H9 (cell line): Measurements from ENCODE around the gene RILP. TPM values are rescaled to one million over a fixed set of nuclear protein-coding genes. Genes with fewer than 3 reads are reported as not detected.

Experiments
- DNase-seq: peaks from one replicate; pipeline ENCODE4 v3.0.0-alpha.2; 2017
- H2AFZ ChIP-seq: one replicate; pipeline ENCODE4 v1.6.1; 2013; ENCODE audit warnings: mild to moderate bottlenecking, low read length, control low read depth, moderate library complexity
- H2AK5ac ChIP-seq: 2 replicates; pipeline ENCODE4 v1.6.1; 2013; ENCODE audit warnings: low read length, control low read depth, mixed read lengths; ENCODE audit not compliant: insufficient read length
- H2BK120ac ChIP-seq: one replicate; pipeline ENCODE4 v1.6.1; 2013; ENCODE audit warnings: low read depth, mild to moderate bottlenecking, low read length, control low read depth, inconsistent platforms; ENCODE audit not compliant: poor library complexity, severe bottlenecking
- H2BK12ac ChIP-seq: 2 replicates; pipeline ENCODE4 v1.6.1; 2013; ENCODE audit warnings: low read length, control low read depth, mixed read lengths, low read depth; ENCODE audit not compliant: insufficient read length
- H2BK15ac ChIP-seq: 2 replicates; pipeline ENCODE4 v1.6.1; 2013; ENCODE audit warnings: low read depth, low read length, control low read depth
- H2BK20ac ChIP-seq: one replicate; pipeline ENCODE4 v1.6.1; 2013; ENCODE audit warnings: low read depth, mild to moderate bottlenecking, low read length, control low read depth, inconsistent platforms; ENCODE audit not compliant: poor library complexity, severe bottlenecking
- H2BK5ac ChIP-seq: 2 replicates; pipeline ENCODE4 v1.6.1; 2013; ENCODE audit warnings: low read length, control low read depth, mixed read lengths; ENCODE audit not compliant: insufficient read length
- H3K14ac ChIP-seq: 2 replicates; pipeline ENCODE4 v1.6.1; 2013; ENCODE audit warnings: low read length, control low read depth; ENCODE audit not compliant: insufficient read depth
- H3K18ac ChIP-seq: 2 replicates; pipeline ENCODE4 v1.6.1; 2013; ENCODE audit warnings: low read depth, mild to moderate bottlenecking, mixed read lengths, low read length, control low read depth; ENCODE audit not compliant: insufficient read length
- H3K23ac ChIP-seq: 2 replicates; pipeline ENCODE4 v1.6.1; 2013; ENCODE audit warnings: low read length, control low read depth, mixed read lengths, low read depth; ENCODE audit not compliant: insufficient read length
- H3K23me2 ChIP-seq: 2 replicates; pipeline ENCODE4 v1.6.1; 2013; ENCODE audit warnings: low read depth, mild to moderate bottlenecking, mixed read lengths, low read length, control low read depth; ENCODE audit not compliant: insufficient read length, poor library complexity, severe bottlenecking
- H3K27ac ChIP-seq: 2 replicates; pipeline ENCODE4 v1.5.1; 2013; ENCODE audit warnings: low read length, control low read depth, mixed read lengths, low read depth; ENCODE audit not compliant: insufficient read length
- H3K27me3 ChIP-seq: 2 replicates; pipeline ENCODE4 v1.6.1; 2013; ENCODE audit warnings: low read length, control low read depth, inconsistent platforms; ENCODE audit not compliant: insufficient read depth
- H3K4ac ChIP-seq: 2 replicates; pipeline ENCODE4 v1.6.1; 2013; ENCODE audit warnings: low read depth, mild to moderate bottlenecking, control low read depth, inconsistent platforms, low read length, moderate library complexity
- H3K4me1 ChIP-seq: 2 replicates; pipeline ENCODE4 v1.6.1; 2013; ENCODE audit warnings: low read length, control low read depth, inconsistent platforms; ENCODE audit not compliant: insufficient read depth
- H3K4me2 ChIP-seq: 2 replicates; pipeline ENCODE4 v1.6.1; 2013; ENCODE audit warnings: low read length, control low read depth, mixed read lengths; ENCODE audit not compliant: insufficient read length, insufficient read depth
- H3K56ac ChIP-seq: 2 replicates; pipeline ENCODE4 v1.6.1; 2013; ENCODE audit warnings: low read depth, mild to moderate bottlenecking, mixed read lengths, low read length, control low read depth; ENCODE audit not compliant: insufficient read length
- H3K79me1 ChIP-seq: 2 replicates; pipeline ENCODE4 v1.6.1; 2013; ENCODE audit warnings: low read depth, mild to moderate bottlenecking, moderate library complexity, low read length, control low read depth, inconsistent platforms; ENCODE audit not compliant: insufficient read depth, poor library complexity, severe bottlenecking
- H3K79me2 ChIP-seq: 2 replicates; pipeline ENCODE4 v1.6.1; 2013; ENCODE audit warnings: low read length, control low read depth, inconsistent platforms; ENCODE audit not compliant: insufficient read depth
- H3K9ac ChIP-seq: 2 replicates; pipeline ENCODE4 v1.6.1; 2013; ENCODE audit warnings: low read length, control low read depth, mixed read lengths; ENCODE audit not compliant: insufficient read length; ENCODE audit errors: extremely low read depth
- H3K9me3 ChIP-seq: one replicate; pipeline ENCODE4 v1.6.1; 2013; ENCODE audit warnings: low read depth, low read length, inconsistent platforms; ENCODE audit not compliant: control insufficient read depth
- H3T11ph ChIP-seq: one replicate; pipeline ENCODE4 v1.6.1; 2013; ENCODE audit warnings: mild to moderate bottlenecking, low read length, control low read depth, inconsistent platforms
- H4K20me1 ChIP-seq: one replicate; pipeline ENCODE4 v1.6.1; 2013; ENCODE audit not compliant: control insufficient read depth, insufficient read length, insufficient read depth
- H4K5ac ChIP-seq: 2 replicates; pipeline ENCODE4 v1.6.1; 2013; ENCODE audit warnings: low read depth, mild to moderate bottlenecking, mixed read lengths, low read length, control low read depth; ENCODE audit not compliant: insufficient read length
- H4K8ac ChIP-seq: replicated peaks from 2 replicates; pipeline ENCODE4 v1.6.1; 2013; ENCODE audit warnings: low read length, control low read depth, mixed read lengths, low read depth; ENCODE audit not compliant: insufficient read length
- H4K91ac ChIP-seq: 2 replicates; pipeline ENCODE4 v1.6.1; 2013; ENCODE audit warnings: low read depth, mild to moderate bottlenecking, moderate library complexity, mixed read lengths, low read length, control low read depth; ENCODE audit not compliant: insufficient read length
- H3K27ac Mint-ChIP-seq, 3 experiments: 2 replicates in 2 of 3; 3 replicates in 1 of 3; pipeline ENCODE4 v1.8.0; 2020 to 2021; ENCODE audit warnings: mixed read lengths in 3 of 3, mild to moderate bottlenecking in 1 of 3, moderate library complexity in 1 of 3
- H3K27me3 Mint-ChIP-seq: 2 replicates; pipeline ENCODE4 v1.8.0; 2021; ENCODE audit warnings: low read depth, mild to moderate bottlenecking, moderate library complexity, mixed read lengths
- H3K36me3 Mint-ChIP-seq, 3 experiments: 2 replicates in 2 of 3; 3 replicates in 1 of 3; pipeline ENCODE4 v1.8.0; 2020 to 2021; ENCODE audit warnings: low read depth in 3 of 3, mixed read lengths in 3 of 3; ENCODE audit not compliant: insufficient read depth in 1 of 3
- H3K4me1 Mint-ChIP-seq, 2 experiments: 2 replicates each; pipeline ENCODE4 v1.8.0; 2020; ENCODE audit warnings: mixed read lengths in 2 of 2
- H3K4me3 Mint-ChIP-seq, 2 experiments: 2 replicates in 1 of 2; 3 replicates in 1 of 2; pipeline ENCODE4 v1.8.0; 2020 to 2021; ENCODE audit warnings: mild to moderate bottlenecking in 2 of 2, mixed read lengths in 2 of 2, moderate library complexity in 1 of 2
- H3K9me3 Mint-ChIP-seq, 2 experiments: 2 replicates in 1 of 2; 3 replicates in 1 of 2; pipeline ENCODE4 v1.8.0; 2020; ENCODE audit warnings: mild to moderate bottlenecking in 2 of 2, mixed read lengths in 2 of 2, moderate library complexity in 1 of 2
- CTCF ChIP-seq: fragments of 200-600 bp; sonication (generic); conservative IDR thresholded peaks from 3 replicates; pipeline ENCODE4 v1.8.0; 2021; ENCODE audit warnings: antibody characterized with exemption, mild to moderate bottlenecking
- WGBS: extraction: QIAGEN DNeasy Blood & Tissue Kit; methylation state at CpG from one replicate; pipeline ENCODE4 v1.1.7; 2013; ENCODE audit warnings: missing lambda C conversion rate, low lambda C conversion rate, mixed read lengths; ENCODE audit not compliant: insufficient read length; ENCODE audit errors: extremely low coverage; 5-methylcytosine and 5-hydroxymethylcytosine counted together
- total RNA-seq: library from RNA; stranded (reverse); gene quantifications from 2 replicates; pipeline ENCODE4 v1.2.1, GENCODE V29; 2021

The RILP gene
- total RNA-seq, 1 experiment from 2014 or later: 5.4 TPM

- peak overlapping the region; percentile 69 for H3K4me2 ChIP-seq
- no peak overlapping the region for H3T11ph ChIP-seq
- H3K36me3 Mint-ChIP-seq: peaks cover 0 to 3% (median 0%) of the 10 kb centered on the region in 3 experiments; a peak in 5 of 7 replicates
- H2AK5ac ChIP-seq: no peak overlapping the region
- no peaks in the 10 kb centered on the region; the same call in 1 of the 2 replicates for H3K4me1 ChIP-seq
- no peak overlapping the region for H3K27ac Mint-ChIP-seq
- TF ChIP-seq CTCF: peak; percentile 72
- H3K4me3 Mint-ChIP-seq: peak overlapping the region; percentile 78 to 89
- H3K18ac ChIP-seq: no peak overlapping the region
- H4K91ac ChIP-seq: no peak overlapping the region
- H3K23ac ChIP-seq: no peak overlapping the region
- peaks cover 10% of the 10 kb centered on the region for H3K27me3 Mint-ChIP-seq
- no peak overlapping the region for H3K4ac ChIP-seq
- H2BK120ac ChIP-seq: no peak overlapping the region
- H3K56ac ChIP-seq: no peak overlapping the region
- no peak overlapping the region for H3K27ac ChIP-seq
- no peak overlapping the region; the same call in 1 of the 2 replicates for H3K14ac ChIP-seq
- H4K5ac ChIP-seq: no peak overlapping the region
- no peaks in the 10 kb centered on the region for H3K9me3 ChIP-seq
- H4K8ac ChIP-seq: no peak overlapping the region
- H3K9ac ChIP-seq: peak overlapping the region; percentile 15
- no peaks in the 10 kb centered on the region for H3K79me1 ChIP-seq
- H3K4me1 Mint-ChIP-seq: peaks cover 24 to 28% of the 10 kb centered on the region in 2 experiments
- no peak overlapping the region for H2BK5ac ChIP-seq
- DNase-seq: peak; percentile 86
- H2AFZ ChIP-seq: no peak overlapping the region
- no peak overlapping the region for H2BK15ac ChIP-seq
- no peaks in the 10 kb centered on the region for H4K20me1 ChIP-seq
- no peaks in the 10 kb centered on the region; a peak in 2 of 5 replicates for H3K9me3 Mint-ChIP-seq
- H3K23me2 ChIP-seq: peaks cover 17% of the 10 kb centered on the region
- H2BK20ac ChIP-seq: no peak overlapping the region
- H2BK12ac ChIP-seq: no peak overlapping the region
- WGBS: no CpG with 5 or more reads among the region's 45 CpGs
- no peaks in the 10 kb centered on the region for H3K27me3 ChIP-seq
- H3K79me2 ChIP-seq: no peaks in the 10 kb centered on the region
These were observed 20.0 kb downstream of the RILP start for GRCh38 chr17:1629504-1630310.
